OCI-LY1 (cell line): Measurements from ENCODE around the gene FGF5.

ENCODE experiments used
- H2AFZ ChIP-seq: fragments of 200-600 bp; sonication (generic), shearing (Covaris generic); 2 replicates; pipeline ENCODE4 v1.6.0; 2014; ENCODE audit warnings: antibody characterized with exemption, mild to moderate bottlenecking, low read length
- H3F3A ChIP-seq: fragments of 200-600 bp; sonication (generic), shearing (Covaris generic); 2 replicates; pipeline ENCODE4 v1.6.0; 2014; ENCODE audit warnings: mild to moderate bottlenecking, antibody characterized with exemption, low read length, moderate library complexity; ENCODE audit not compliant: insufficient read depth
- H3K27ac ChIP-seq: fragments of 200-600 bp; sonication (generic); 2 replicates; pipeline ENCODE4 v1.5.1; 2014; ENCODE audit warnings: low read length, mixed run types, mild to moderate bottlenecking, low read depth; ENCODE audit not compliant: poor library complexity, severe bottlenecking
- H3K27me3 ChIP-seq: fragments of 200-600 bp; sonication (generic); 2 replicates; pipeline ENCODE4 v1.6.0; 2014; ENCODE audit warnings: antibody characterized with exemption, mild to moderate bottlenecking, low read length, moderate library complexity; ENCODE audit not compliant: insufficient read depth
- H3K36me3 ChIP-seq: fragments of 200-600 bp; sonication (generic); 2 replicates; pipeline ENCODE4 v1.6.1; 2014; ENCODE audit warnings: mild to moderate bottlenecking, antibody characterized with exemption, low read length, moderate library complexity, mixed read lengths; ENCODE audit not compliant: insufficient read depth
- H3K4me1 ChIP-seq: fragments of 200-600 bp; sonication (generic); 2 replicates; pipeline ENCODE4 v1.5.1; 2014; ENCODE audit warnings: mild to moderate bottlenecking, low read length, moderate library complexity; ENCODE audit not compliant: insufficient read depth, severe bottlenecking
- H3K4me2 ChIP-seq: fragments of 200-600 bp; sonication (generic), shearing (Covaris generic); 2 replicates; pipeline ENCODE4 v1.6.1; 2014; ENCODE audit warnings: low read length
- H3K4me3 ChIP-seq: fragments of 200-600 bp; sonication (generic); 2 replicates; pipeline ENCODE4 v1.5.1; 2014; ENCODE audit warnings: low read length, low read depth, mild to moderate bottlenecking, mixed read lengths; ENCODE audit not compliant: poor library complexity, severe bottlenecking
- H3K79me2 ChIP-seq: fragments of 200-600 bp; shearing (Covaris generic); 2 replicates; pipeline ENCODE4 v1.6.1; 2016; ENCODE audit warnings: mixed run types, low read length, mixed read lengths; ENCODE audit not compliant: insufficient read depth
- H3K9ac ChIP-seq: fragments of 200-600 bp; sonication (generic), shearing (Covaris generic); 2 replicates; pipeline ENCODE4 v1.6.1; 2014; ENCODE audit warnings: mild to moderate bottlenecking, low read length, mixed read lengths
- H3K9me2 ChIP-seq: fragments of 200-600 bp; sonication (generic), shearing (Covaris generic); 2 replicates; pipeline ENCODE4 v1.6.1; 2014; ENCODE audit warnings: low read depth, mild to moderate bottlenecking, low read length, mixed read lengths
- H3K9me3 ChIP-seq: fragments of 200-600 bp; shearing (Covaris generic); 2 replicates; pipeline ENCODE4 v1.6.1; 2014; ENCODE audit warnings: low read length, mixed read lengths
- H4K20me1 ChIP-seq: fragments of 200-600 bp; sonication (generic), shearing (Covaris generic); 2 replicates; pipeline ENCODE4 v1.6.0; 2016; ENCODE audit warnings: mild to moderate bottlenecking, low read length; ENCODE audit not compliant: insufficient read depth
- EZH2 ChIP-seq: fragments of 200-600 bp; sonication (generic), shearing (Covaris generic); IDR thresholded peaks from 2 replicates; pipeline ENCODE4 v1.8.0; 2017; ENCODE audit warnings: borderline replicate concordance, mixed run types, mild to moderate bottlenecking, antibody characterized with exemption, low read length, moderate library complexity, mixed read lengths
- TF ChIP-seq, protein P1 (sequence below): fragments of 200-600 bp; sonication (generic), shearing (Covaris generic); IDR thresholded peaks from 2 replicates; pipeline ENCODE4 v1.5.1; 2017; ENCODE audit warnings: mild to moderate bottlenecking, antibody characterized with exemption, low read length, moderate library complexity, mixed read lengths

Gene FGF5

DNA sequence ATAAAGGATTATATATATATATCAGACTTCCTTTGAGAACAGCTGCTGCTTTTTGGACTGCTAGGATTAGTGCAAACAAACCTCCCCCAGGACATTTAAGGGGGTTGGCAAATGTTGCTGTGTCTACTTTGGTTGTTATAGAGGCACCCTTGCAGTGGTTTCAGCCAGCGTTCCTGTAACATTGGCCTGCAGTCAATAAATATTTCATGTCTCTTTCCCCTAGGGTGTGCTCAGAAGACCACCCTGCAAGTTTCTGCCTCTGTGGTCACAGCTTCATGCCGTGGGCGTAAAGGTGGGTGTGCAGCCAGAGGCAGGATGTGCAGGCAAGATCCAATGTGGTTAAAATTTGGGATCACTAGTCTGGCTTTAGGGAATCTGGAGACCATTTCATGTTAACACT is 28.9 kb downstream of the FGF5 start:
- Histone ChIP-seq H2AFZ (no peak overlapping the region), H3K9ac (no peak overlapping the region), H3K4me1 (no peaks in the 10 kb centered on the region), H4K20me1 (no peaks in the 10 kb centered on the region), H3K9me3 (no peaks in the 10 kb centered on the region), H3F3A (no peaks in the 10 kb centered on the region), H3K9me2 (no peaks in the 10 kb centered on the region), H3K4me3 (no peak overlapping the region), H3K27me3 (no peaks in the 10 kb centered on the region), H3K4me2 (no peak overlapping the region), H3K27ac (no peak overlapping the region), H3K36me3 (no peaks in the 10 kb centered on the region), H3K79me2 (no peaks in the 10 kb centered on the region)
- no peak for TF ChIP-seq EZH2
- TF ChIP-seq, protein P1, sequence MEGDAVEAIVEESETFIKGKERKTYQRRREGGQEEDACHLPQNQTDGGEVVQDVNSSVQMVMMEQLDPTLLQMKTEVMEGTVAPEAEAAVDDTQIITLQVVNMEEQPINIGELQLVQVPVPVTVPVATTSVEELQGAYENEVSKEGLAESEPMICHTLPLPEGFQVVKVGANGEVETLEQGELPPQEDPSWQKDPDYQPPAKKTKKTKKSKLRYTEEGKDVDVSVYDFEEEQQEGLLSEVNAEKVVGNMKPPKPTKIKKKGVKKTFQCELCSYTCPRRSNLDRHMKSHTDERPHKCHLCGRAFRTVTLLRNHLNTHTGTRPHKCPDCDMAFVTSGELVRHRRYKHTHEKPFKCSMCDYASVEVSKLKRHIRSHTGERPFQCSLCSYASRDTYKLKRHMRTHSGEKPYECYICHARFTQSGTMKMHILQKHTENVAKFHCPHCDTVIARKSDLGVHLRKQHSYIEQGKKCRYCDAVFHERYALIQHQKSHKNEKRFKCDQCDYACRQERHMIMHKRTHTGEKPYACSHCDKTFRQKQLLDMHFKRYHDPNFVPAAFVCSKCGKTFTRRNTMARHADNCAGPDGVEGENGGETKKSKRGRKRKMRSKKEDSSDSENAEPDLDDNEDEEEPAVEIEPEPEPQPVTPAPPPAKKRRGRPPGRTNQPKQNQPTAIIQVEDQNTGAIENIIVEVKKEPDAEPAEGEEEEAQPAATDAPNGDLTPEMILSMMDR, result no peak

DNA sequence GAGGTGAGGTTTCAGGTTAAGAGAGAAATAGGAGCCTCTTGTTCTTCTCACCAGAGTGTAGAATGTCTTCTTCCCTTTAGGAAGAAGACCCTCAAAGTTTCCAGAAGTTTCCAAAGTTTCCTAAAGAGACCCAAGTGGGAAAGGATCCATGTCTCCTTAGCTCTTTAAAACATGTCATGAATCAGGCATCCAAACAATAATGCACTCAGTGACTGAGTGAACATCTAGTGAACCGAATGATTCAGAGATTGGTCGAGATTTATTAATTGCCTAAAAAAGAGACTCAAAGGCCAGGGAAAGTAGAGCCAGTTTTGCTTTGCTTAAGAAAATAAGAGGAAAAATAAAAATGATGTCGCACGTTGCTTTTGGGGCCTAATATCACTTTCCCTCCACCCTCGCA is 29.4 kb downstream of the FGF5 start:
- Histone ChIP-seq H3F3A (no peaks in the 10 kb centered on the region), H3K4me3 (no peak overlapping the region), H3K36me3 (no peaks in the 10 kb centered on the region), H3K9ac (no peak overlapping the region), H3K4me1 (no peaks in the 10 kb centered on the region), H3K9me2 (no peaks in the 10 kb centered on the region), H3K4me2 (no peak overlapping the region), H4K20me1 (no peaks in the 10 kb centered on the region), H3K9me3 (no peaks in the 10 kb centered on the region), H3K79me2 (no peaks in the 10 kb centered on the region), H3K27me3 (no peaks in the 10 kb centered on the region), H3K27ac (no peak overlapping the region), H2AFZ (no peak overlapping the region)
- TF ChIP-seq, protein P1, result no peak
- TF ChIP-seq EZH2, result no peak

DNA sequence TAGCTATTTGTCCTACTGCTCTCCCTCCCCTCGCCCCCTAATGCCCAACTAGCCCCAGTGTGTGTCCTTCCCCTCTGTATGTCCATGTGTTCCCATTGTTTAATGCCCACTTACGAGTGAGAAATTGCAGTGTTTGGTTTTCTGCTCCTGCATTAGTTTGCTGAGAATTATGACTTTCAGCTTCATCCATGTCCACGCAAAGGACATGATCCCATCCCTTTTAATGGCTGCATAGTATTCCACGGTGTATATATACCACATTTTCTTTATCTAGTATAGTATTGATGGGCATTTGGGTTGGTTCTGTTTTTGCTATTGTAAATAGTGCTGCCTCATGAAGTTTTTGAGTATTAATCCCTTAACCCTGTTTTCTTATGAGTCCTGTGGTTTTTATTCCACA is 35.4 kb downstream of the FGF5 start:
- Histone ChIP-seq H3K9me3 (no peaks in the 10 kb centered on the region), H2AFZ (no peak overlapping the region), H4K20me1 (no peaks in the 10 kb centered on the region), H3F3A (no peaks in the 10 kb centered on the region), H3K27ac (no peak overlapping the region), H3K27me3 (no peaks in the 10 kb centered on the region), H3K4me2 (no peak overlapping the region), H3K4me3 (no peak overlapping the region), H3K36me3 (no peaks in the 10 kb centered on the region), H3K4me1 (no peaks in the 10 kb centered on the region), H3K79me2 (no peaks in the 10 kb centered on the region), H3K9ac (no peak overlapping the region), H3K9me2 (no peaks in the 10 kb centered on the region)
- TF ChIP-seq, protein P1, result no peak
- TF ChIP-seq EZH2, result no peak
